Measurements from ENCODE around the gene PCYT1A. TPM values are rescaled to one million over a fixed set of nuclear protein-coding genes. Genes with fewer than 3 reads are reported as not detected.
A peak's percentile ranks its signal among the peaks of the same experiment; 100 is the strongest.
"Not testable (repeated sequence)": the region's sequence is repeated elsewhere in the genome, so short reads cannot be mapped to it uniquely, and the experiment has no call there.

PCYT1A gene
- total and polyA plus RNA-seq, 4 donors, result 30.4 to 41.7 (median 38.8) TPM

DNA sequence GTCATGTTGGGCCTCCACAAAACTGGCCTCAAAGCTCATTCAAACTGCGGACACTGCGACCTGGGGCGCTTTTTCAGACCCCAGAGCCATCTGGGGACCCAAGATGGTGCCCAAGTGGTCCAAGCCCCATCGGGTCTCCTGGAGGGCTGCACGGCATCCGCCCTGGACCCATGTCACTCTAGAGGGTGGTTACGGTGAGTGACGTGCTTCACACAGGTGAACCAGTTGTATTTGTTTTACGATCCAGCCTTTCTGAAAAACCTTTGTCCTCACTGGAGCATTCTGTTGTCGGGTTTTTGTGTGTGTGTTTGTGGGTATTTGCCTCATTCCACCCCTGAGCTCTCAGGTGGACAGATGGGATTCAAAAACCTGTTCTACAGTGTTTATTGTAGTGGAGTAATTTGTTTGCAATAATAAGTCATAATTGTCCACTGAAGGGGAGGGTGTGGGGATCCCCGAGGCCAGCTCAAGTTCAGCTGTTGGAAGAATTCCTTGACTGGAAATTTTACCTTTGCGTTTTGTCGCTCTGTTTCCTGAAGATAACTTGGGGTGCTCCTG lies 69.3 kb downstream of the PCYT1A start:
- H3K4me3 ChIP-seq (ENCODE audit: low read depth, low read length), result no peak overlapping the region
- DNase-seq (ENCODE audit: low read depth in 4 of 6, low spot score in 6 of 6), result no peak
- no peak overlapping the region for H3K27ac ChIP-seq (ENCODE audit: low read depth, low read length)
- H3K9me3 ChIP-seq (ENCODE audit: control insufficient read depth, insufficient read depth, low read length), result no peaks in the 10 kb centered on the region
- H3K4me1 ChIP-seq (ENCODE audit: control insufficient read depth, insufficient read depth, low read length), result peaks cover 37% of the 10 kb centered on the region
- H3K36me3 ChIP-seq (ENCODE audit: control insufficient read depth, insufficient read depth, low read length), result peaks cover 2% of the 10 kb centered on the region
- 98% methylated on average over 11 of the region's 13 CpGs for WGBS (ENCODE audit: insufficient coverage)
- H3K27me3 ChIP-seq (ENCODE audit: control insufficient read depth, insufficient read depth, low read length), result no peaks in the 10 kb centered on the region

GRCh38 chr3:196217307-196218154 lies 70.0 kb downstream of the PCYT1A start:
- Histone ChIP-seq H3K36me3 (ENCODE audit: control insufficient read depth, insufficient read depth, low read length) (peaks cover 2% of the 10 kb centered on the region), H3K9me3 (ENCODE audit: control insufficient read depth, insufficient read depth, low read length) (no peaks in the 10 kb centered on the region), H3K4me1 (ENCODE audit: control insufficient read depth, insufficient read depth, low read length) (peaks cover 37% of the 10 kb centered on the region), H3K4me3 (ENCODE audit: low read depth, low read length) (no peak overlapping the region), H3K27me3 (ENCODE audit: control insufficient read depth, insufficient read depth, low read length) (no peaks in the 10 kb centered on the region), H3K27ac (ENCODE audit: low read depth, low read length) (no peak overlapping the region)
- WGBS (ENCODE audit: insufficient coverage), result 93% methylated on average over 6 of the region's 12 CpGs
- no peak for DNase-seq (ENCODE audit: low read depth in 4 of 6, low spot score in 6 of 6)

DNA sequence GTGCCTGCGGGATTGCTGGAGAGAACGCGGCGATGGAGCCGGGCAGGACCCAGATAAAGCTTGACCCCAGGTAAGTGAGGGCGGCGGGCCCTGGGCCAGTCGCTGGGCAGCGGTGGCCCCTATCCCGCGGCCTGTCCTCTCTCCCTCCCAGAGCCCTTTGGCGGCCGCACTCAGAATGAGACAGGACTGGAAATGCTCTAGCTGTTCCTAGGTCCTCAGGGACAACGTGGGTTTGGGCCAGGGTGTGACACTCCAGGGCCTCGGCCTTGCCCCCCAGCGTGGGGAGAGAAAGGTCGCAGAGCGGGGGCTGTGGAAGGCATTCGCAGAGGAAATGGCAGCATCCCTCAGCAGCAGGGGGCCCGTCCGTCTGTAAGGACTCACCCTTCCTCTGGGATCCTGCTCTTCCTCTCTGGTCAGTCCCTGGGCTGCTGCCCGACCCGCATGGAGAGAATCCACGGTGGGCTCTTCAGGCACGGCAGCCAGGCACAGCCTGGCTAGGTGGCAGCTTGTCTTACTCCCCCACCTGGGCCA lies 70.8 kb downstream of the PCYT1A start:
- no peak for DNase-seq (ENCODE audit: low read depth in 4 of 6, low spot score in 6 of 6)
- WGBS (ENCODE audit: insufficient coverage), result 51% methylated on average over 22 of the region's 25 CpGs
- Histone ChIP-seq H3K27ac (ENCODE audit: low read depth, low read length) (no peak overlapping the region), H3K4me1 (ENCODE audit: control insufficient read depth, insufficient read depth, low read length) (peaks cover 37% of the 10 kb centered on the region), H3K27me3 (ENCODE audit: control insufficient read depth, insufficient read depth, low read length) (no peaks in the 10 kb centered on the region), H3K9me3 (ENCODE audit: control insufficient read depth, insufficient read depth, low read length) (no peaks in the 10 kb centered on the region), H3K36me3 (ENCODE audit: control insufficient read depth, insufficient read depth, low read length) (peaks cover 2% of the 10 kb centered on the region), H3K4me3 (ENCODE audit: low read depth, low read length) (no peak overlapping the region)

DNA sequence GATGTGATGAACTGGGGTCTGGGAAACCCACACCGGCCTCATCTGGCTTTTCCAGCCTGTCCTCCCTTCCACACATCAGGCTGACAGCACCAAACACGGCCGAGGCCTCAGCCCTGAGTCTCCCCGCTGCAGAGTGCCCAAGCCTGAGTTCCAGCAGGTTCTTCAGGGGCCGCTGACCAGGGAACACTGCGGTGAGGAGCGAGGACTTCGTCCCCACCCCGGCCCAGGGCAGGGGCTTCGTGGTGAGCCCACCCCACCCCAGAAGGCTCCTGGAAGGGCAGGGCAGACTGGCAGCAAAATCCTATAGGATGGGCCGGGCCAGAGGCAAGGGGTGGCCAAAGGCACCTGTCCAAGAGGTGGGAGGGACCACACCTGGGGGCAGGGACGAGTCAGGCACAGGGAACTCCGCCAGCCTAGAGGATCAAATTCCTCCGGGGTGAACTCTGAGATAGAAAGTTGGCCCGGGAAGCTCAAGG lies 71.4 kb downstream of the PCYT1A start, which contains the start of gene SLC51A:
Gene SLC51A, plus strand, starts transcription at position 446 of the 476 bp plus-strand sequence. CDS start 179 bp downstream, outside the sequence.
- H3K4me3 ChIP-seq (ENCODE audit: low read depth, low read length), result no peak within 1 kb of the TSS
- no peak within 1 kb of the TSS for H3K27ac ChIP-seq (ENCODE audit: low read depth, low read length)
- no peaks in the 10 kb centered on the region for H3K9me3 ChIP-seq (ENCODE audit: control insufficient read depth, insufficient read depth, low read length)
- H3K27me3 ChIP-seq (ENCODE audit: control insufficient read depth, insufficient read depth, low read length), result no peaks in the 10 kb centered on the region
- H3K36me3 ChIP-seq (ENCODE audit: control insufficient read depth, insufficient read depth, low read length), result peaks cover 2% of the 10 kb centered on the region
- 55% methylated on average over 15 of the region's 15 CpGs for WGBS (ENCODE audit: insufficient coverage)
- no peak for DNase-seq (ENCODE audit: low read depth in 4 of 6, low spot score in 6 of 6)
- peaks cover 37% of the 10 kb centered on the region for H3K4me1 ChIP-seq (ENCODE audit: control insufficient read depth, insufficient read depth, low read length)

GRCh38 chr3:196215493-196216020 lies 72.0 kb downstream of the PCYT1A start:
- Histone ChIP-seq H3K36me3 (ENCODE audit: control insufficient read depth, insufficient read depth, low read length) (peaks cover 2% of the 10 kb centered on the region), H3K4me3 (ENCODE audit: low read depth, low read length) (no peak overlapping the region), H3K27ac (ENCODE audit: low read depth, low read length) (no peak overlapping the region), H3K9me3 (ENCODE audit: control insufficient read depth, insufficient read depth, low read length) (no peaks in the 10 kb centered on the region), H3K27me3 (ENCODE audit: control insufficient read depth, insufficient read depth, low read length) (no peaks in the 10 kb centered on the region), H3K4me1 (ENCODE audit: control insufficient read depth, insufficient read depth, low read length) (peaks cover 37% of the 10 kb centered on the region)
- DNase-seq (ENCODE audit: low read depth in 4 of 6, low spot score in 6 of 6), result peak in 2 of 6 donors; percentile 20 to 47
- 68% methylated on average over 8 of the region's 10 CpGs for WGBS (ENCODE audit: insufficient coverage)

DNA sequence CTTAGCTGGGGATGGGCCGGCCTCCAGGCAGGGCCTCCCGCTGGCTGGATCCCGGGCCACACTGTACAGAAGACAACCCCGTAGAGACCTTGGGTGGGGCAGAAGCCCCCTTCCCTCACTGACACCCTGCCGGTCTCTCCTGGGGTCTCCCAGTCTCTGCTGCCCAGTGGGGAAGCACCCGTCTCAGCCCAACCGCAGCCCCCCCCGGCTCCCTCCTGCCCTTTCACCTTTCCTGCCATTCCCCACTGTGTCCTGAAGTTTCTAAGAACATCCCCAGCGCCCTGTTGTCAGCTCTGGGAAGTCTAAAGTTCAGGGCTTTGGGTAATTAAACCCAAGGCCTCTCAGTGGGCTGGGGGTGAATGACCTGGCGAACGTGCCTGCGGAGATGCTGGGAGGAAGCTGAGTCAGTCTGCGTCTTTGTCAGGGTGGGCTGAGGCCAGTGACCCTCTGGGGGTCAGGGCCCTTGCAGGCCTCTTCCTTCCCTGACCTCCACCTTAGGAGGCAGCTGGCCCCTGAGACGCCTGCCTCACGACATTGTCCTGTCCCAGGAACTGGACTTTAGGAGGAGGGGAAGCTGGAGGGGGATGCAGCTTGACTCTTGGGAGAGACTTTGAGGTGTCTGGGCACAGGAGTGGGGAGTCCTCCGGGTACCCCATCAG lies 72.6 kb downstream of the PCYT1A start:
- Histone ChIP-seq H3K9me3 (ENCODE audit: control insufficient read depth, insufficient read depth, low read length) (no peaks in the 10 kb centered on the region), H3K36me3 (ENCODE audit: control insufficient read depth, insufficient read depth, low read length) (peaks cover 1% of the 10 kb centered on the region), H3K4me3 (ENCODE audit: low read depth, low read length) (no peak overlapping the region), H3K27me3 (ENCODE audit: control insufficient read depth, insufficient read depth, low read length) (no peaks in the 10 kb centered on the region), H3K4me1 (ENCODE audit: control insufficient read depth, insufficient read depth, low read length) (peaks cover 35% of the 10 kb centered on the region), H3K27ac (ENCODE audit: low read depth, low read length) (no peak overlapping the region)
- 78% methylated on average over 13 of the region's 16 CpGs for WGBS (ENCODE audit: insufficient coverage)
- DNase-seq (ENCODE audit: low read depth in 4 of 6, low spot score in 6 of 6), result no peak

DNA sequence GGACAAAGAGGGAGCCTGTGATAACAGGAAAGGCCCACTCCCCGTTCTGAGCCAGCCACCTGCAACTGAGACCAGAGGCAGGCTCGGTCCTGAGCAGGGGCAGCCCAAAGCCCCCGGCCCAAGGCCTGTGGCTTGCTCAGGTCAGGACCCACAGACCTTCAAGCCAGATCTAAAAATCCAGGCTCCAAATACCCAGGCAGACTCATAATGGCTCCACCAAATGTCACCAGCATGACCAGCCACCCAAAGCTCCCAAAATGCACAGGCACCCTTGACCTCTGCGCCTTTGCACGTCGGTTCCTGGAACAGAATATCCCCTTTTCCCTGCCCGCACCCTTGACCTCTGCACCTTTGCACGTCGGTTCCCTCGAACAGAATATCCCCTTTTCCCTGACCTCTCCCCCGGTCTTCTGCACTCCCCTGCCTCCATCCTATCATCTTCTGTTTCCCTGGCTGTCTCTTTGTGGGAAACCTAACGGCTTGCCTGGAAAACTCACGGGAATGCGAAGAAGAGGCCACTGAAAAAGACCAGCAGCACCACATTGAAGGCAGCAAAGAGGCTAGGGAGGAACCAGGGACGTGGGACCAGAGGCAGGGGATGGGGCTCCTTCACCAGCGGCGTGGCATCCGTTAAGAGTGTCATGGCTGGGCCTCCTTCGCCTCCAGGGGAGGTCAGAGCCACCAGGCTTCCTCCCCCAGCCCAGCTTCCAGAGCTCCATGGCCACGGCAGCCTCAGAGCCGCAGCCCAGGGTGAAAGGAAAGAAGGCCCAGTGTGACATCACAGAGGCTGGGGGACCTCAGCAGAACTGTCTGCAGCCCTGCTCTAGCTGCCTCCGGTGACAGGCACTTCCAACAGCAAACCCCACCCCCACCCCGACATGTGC lies 76.6 kb downstream of the PCYT1A start, which contains the start of gene ZDHHC19:
Gene ZDHHC19, minus strand, starts transcription at position 728 of the 884 bp plus-strand sequence. Its CDS starts 85 bp downstream, at position 643.
- WGBS (ENCODE audit: insufficient coverage), result 79% methylated on average over 17 of the region's 23 CpGs
- no peak within 1 kb of the TSS for H3K4me3 ChIP-seq (ENCODE audit: low read depth, low read length)
- peaks cover 6% of the 10 kb centered on the region for H3K4me1 ChIP-seq (ENCODE audit: control insufficient read depth, insufficient read depth, low read length)
- H3K27me3 ChIP-seq (ENCODE audit: control insufficient read depth, insufficient read depth, low read length), result no peaks in the 10 kb centered on the region
- H3K36me3 ChIP-seq (ENCODE audit: control insufficient read depth, insufficient read depth, low read length), result no peaks in the 10 kb centered on the region
- H3K9me3 ChIP-seq (ENCODE audit: control insufficient read depth, insufficient read depth, low read length), result no peaks in the 10 kb centered on the region
- no peak within 1 kb of the TSS for H3K27ac ChIP-seq (ENCODE audit: low read depth, low read length)
- DNase-seq (ENCODE audit: low read depth in 4 of 6, low spot score in 6 of 6), result no peak

GRCh38 chr3:196209944-196210672 lies 77.4 kb downstream of the PCYT1A start:
- not testable (repeated sequence) for H3K27me3 ChIP-seq (ENCODE audit: control insufficient read depth, insufficient read depth, low read length); H3K4me1 ChIP-seq (ENCODE audit: control insufficient read depth, insufficient read depth, low read length); H3K36me3 ChIP-seq (ENCODE audit: control insufficient read depth, insufficient read depth, low read length); H3K27ac ChIP-seq (ENCODE audit: low read depth, low read length); DNase-seq (ENCODE audit: low read depth in 4 of 6, low spot score in 6 of 6); H3K9me3 ChIP-seq (ENCODE audit: control insufficient read depth, insufficient read depth, low read length); H3K4me3 ChIP-seq (ENCODE audit: low read depth, low read length)
- 97% methylated on average over 10 of the region's 11 CpGs for WGBS (ENCODE audit: insufficient coverage)
